NK-92 treated with Interleukin-12 subunit alpha and Interleukin-12 subunit beta, amount 100 ng/mL, for 24 hours (cell line): ENCODE measurements around the gene C1GALT1.
A peak's percentile ranks its signal among the peaks of the same experiment; 100 is the strongest.

Experiments used
- DNase-seq: peaks from one replicate; lab custom pipeline; 2025; lab: John Stamatoyannopoulos, UW

C1GALT1 gene

GRCh38 chr7:7201578-7202374, 19.4 kb downstream of the C1GALT1 start:
- DNase-seq = peak; percentile 20

- DNase-seq = no peak
Measured at GRCh38 chr7:7202375-7202720, 20.0 kb downstream of the C1GALT1 start.

DNA sequence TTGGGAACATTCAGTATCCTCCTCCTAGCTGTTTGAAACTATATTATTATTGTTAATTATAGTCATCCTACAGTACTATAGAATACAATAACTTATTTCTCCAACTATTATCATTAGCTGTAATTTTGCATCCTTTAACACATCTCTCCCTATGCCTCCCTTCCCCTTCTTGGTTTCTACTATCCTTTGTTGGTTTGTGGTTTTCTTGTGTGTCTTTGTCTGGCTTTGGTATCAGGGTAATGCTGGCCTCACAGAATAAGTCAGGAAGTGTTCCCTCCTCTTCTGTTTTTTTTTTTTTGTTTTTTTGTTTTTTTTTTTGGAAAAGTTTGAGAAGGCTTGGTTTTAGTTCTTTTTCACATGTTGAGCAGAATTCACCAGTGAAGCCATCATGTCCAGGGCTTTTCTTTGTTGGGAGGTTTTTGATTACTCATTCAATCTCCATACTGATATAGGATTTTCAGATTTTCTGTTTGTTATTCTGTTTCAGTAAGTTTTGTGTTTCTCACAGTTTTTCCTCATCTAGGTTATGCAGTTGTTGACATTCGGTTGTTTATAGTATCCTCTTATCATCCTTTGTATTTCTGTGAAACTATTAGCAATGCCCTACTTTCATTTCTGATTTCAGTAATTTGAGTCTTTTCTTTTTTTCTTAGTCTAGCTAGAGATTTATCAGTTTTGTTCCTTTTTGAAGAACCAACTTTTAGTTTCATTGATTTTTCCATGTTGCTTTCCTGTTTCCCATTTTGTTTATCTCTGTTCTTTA, 21.6 kb downstream of the C1GALT1 start:
- DNase-seq = no peak

DNA sequence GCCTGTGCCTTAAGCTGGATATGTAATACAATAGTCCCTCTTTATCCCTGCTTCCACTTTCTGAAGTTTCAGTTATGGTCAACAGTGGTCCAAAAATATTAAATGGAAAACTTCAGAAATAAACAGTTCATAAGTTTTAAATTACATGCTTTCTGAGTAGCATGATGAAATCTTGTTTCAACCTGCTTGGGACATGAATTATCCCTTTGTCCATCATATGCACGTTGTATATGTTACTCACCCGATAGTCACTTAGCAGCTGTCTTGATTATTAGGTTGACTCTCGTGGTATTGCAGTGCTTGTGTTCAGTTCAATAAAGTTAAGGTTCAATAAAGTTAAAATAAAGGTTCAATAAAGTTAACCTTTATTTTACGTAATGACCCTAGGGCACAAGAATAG, 25.5 kb downstream of the C1GALT1 start:
- DNase-seq = no peak

- DNase-seq = no peak
Measured at GRCh38 chr7:7208520-7208919, 26.2 kb downstream of the C1GALT1 start.

DNA sequence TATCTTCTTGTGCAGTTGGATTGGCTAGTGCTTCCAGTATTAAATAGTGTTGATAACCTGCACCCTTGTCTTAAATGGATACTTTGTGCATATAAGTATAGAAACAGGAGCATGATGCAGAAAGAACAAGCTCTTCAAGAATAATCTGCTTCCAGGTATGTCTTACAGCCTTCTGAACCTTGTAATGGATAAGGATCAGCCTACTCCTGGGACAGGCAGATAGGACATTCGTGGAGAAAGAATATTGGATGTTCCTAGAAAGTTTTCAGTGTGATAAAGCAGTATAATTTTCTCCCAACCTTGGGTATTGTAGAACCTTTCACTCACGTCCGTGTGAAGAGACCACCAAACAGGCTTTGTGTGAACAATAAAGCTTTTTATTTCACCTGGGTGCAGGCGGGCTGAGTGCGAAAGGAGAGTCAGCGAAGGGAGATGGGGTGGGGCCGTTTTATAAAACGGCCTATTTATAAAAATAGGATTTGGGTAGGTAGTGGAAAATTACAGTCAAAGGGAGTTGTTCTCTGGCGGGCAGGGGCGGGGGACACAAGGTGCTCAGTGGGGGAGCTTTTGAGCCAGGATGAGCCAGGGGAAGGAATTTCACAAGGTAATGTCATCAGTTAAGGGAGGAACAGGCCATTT, 27.2 kb downstream of the C1GALT1 start:
- no peak for DNase-seq

DNA sequence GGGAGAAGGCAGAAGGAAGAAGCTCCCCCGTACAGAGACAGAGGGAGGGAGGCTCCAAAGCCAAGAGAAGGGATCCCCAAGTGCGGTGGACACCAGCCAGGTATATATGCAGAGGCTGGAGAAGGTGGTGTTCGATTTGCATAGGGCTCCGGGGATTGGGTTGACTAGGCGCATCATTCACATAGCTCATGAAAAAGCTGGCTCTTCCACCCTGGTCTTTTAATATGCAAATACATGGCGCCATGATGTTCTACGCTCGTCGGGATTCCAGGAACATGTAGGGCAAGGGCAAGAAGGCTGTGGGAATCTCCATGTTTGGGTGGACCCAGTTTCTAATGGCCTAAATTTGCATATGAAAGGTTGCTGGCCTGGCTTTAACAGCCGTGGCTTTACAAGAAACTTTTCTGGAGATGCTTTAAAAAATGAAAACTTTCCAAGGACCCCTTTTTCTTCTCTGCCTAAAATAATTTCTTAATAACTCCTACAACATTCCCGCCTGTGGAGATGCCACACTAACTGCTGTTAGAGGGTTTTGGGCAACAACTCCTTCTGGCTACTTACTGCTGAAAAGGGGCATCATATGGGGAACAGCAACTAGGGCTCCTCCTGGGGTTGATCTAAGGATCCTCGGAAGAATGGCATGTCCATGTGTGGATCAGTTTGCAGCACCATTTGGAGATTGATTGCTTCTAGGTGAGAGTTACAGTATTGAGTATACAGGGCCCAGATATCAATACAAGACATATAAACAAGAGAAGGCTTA, 28.3 kb downstream of the C1GALT1 start:
- no peak for DNase-seq

DNA sequence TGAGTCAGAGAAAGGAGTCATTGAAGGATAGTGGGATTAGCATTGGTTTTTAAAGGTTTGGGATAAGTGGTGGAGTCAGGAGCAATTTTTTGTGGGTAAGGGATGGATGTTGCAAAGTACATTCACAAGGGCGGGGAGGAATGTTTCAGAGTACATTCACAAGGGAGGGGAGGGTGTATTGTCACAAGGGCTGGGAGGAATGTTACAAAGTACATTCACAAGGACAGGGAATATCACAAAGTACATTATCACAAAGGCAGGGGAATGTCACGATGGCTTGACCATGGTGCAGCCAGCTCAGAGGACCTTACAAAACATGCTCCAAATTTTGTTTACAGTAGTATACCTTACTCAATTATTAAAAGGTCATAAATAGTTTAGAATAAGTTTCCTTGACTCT, 30.3 kb downstream of the C1GALT1 start:
- no peak for DNase-seq

GRCh38 chr7:7214398-7215347, 32.3 kb downstream of the C1GALT1 start:
- DNase-seq = no peak

DNA sequence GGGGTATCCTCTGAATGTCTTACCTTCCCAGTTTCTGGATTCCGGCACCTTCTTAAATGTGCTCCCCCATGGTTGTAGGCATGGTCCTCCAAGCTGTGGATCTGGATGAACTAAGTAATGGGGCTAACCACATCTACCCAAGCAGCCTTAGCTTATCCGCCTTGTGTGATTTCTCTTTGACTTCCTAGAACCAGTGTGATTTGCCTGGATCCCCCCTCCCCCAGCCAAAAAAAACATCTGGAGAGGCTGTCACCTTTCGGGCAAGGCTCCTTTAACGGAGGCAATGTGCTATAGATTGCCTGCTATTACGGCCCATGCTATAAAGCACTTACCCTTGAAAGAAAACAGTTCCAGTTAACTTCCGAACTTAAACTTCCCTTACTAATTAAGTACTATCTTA, 33.9 kb downstream of the C1GALT1 start:
- DNase-seq = no peak

DNA sequence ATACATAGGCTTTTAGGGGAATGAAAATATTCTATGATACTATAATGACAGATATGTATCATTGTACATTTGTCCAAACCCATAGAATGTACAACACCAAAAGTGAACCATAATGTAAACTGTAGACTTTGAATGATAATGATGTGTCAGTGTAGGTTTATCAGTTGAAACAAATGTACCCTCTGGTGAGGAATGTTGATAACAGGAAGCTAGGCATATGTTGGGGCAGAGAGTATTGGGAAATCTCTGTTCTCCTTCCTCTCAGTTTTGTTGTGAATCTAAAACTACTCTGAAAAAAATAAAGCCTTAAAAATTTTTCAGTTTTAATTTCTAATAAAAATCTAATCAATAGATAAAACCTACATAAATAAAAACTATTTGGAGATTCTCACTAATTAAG, 36.9 kb downstream of the C1GALT1 start:
- DNase-seq = no peak

DNA sequence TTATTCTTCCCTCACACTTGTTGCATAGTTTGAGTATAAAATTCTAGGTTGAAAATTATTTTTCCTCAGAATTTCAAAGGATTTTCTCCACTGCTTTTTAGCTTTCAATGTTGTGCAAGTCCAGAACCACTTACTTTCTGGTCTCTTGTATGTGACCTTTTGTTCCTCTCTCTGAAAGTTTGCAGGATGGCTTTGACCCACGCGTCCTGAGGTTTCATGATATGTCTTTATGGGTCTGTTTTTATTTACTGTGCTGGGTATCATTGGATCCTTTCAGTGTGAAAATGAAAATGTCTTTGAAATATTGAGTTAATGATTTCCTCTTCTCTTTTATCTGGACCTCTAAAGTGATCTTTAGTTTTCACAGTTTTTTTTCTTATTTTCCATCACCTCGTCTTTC, 38.5 kb downstream of the C1GALT1 start:
- no peak for DNase-seq

GRCh38 chr7:7221599-7222038, 39.3 kb downstream of the C1GALT1 start:
- DNase-seq = no peak

GRCh38 chr7:7223250-7223649, 40.9 kb downstream of the C1GALT1 start:
- DNase-seq = no peak

- DNase-seq = no peak
Measured at GRCh38 chr7:7226407-7226806, 44.1 kb downstream of the C1GALT1 start.

DNA sequence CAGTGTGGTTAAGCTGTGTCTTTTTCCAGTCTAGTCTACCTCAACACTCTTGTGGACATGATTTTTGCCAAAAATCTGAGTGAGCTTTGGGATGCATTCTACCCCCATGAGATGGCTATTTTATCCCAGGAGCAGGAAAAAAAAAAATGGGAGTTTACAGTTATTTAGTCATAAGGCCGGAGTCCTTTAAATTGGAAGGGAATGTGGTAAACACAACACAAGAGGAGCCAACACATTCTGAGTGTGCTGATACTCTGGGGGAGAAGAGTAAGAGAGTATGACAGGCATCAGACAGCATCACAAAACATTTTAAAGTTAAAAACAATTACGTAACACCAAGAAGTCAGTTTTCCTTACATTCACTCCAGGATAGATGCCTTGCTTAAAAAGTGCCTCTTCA, 46.1 kb downstream of the C1GALT1 start:
- DNase-seq = no peak

GRCh38 chr7:7228967-7229366, 46.6 kb downstream of the C1GALT1 start:
- no peak for DNase-seq

GRCh38 chr7:7231000-7231399, 48.7 kb downstream of the C1GALT1 start:
- no peak for DNase-seq

DNA sequence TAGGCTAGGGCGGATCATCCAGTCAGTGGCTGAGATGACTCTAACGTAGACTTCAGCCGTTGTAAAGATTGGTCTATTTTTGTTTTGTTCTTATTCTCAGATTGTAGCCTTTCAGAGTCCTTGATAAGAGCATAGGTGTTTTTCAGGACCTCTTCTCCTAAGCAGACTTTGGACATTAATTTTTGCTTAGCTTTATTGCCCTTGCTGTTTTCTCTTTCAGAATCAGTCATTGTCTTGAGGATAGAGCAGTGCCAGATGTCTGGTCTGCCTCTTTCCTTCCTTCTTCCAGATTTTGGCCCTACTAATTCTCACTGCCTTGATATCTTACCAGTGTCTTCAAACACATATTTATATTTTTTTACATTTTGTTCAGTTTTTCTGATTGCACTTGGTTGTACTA, 49.5 kb downstream of the C1GALT1 start:
- DNase-seq = no peak

DNA sequence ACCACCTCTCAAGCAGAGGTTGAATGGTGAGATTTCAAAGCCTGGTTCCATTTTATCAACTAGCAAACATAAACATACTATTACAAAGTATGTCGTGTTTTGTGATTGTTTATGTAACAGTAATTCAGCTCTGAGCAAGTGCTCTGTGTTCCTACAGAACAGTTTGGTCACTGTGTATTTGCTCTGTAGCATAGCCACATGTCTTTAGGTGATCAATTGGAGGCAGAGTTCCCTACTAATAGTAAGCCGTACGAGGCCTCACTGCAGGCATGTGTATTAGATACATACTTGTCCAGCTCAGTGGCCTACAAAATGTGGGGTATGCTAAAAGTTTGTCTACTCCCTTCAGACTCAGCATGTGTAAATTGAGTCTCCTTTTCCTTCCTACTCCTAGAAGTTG, 53.0 kb downstream of the C1GALT1 start:
- no peak for DNase-seq

- DNase-seq = no peak
Measured at GRCh38 chr7:7236041-7236440, 53.7 kb downstream of the C1GALT1 start.
